ENCODE results near the gene CISD2.
A peak's percentile ranks its signal among the peaks of the same experiment; 100 is the strongest.
"Not testable (repeated sequence)": the region's sequence is repeated elsewhere in the genome, so short reads cannot be mapped to it uniquely, and the experiment has no call there.

Gene CISD2, protein sequence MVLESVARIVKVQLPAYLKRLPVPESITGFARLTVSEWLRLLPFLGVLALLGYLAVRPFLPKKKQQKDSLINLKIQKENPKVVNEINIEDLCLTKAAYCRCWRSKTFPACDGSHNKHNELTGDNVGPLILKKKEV

DNA sequence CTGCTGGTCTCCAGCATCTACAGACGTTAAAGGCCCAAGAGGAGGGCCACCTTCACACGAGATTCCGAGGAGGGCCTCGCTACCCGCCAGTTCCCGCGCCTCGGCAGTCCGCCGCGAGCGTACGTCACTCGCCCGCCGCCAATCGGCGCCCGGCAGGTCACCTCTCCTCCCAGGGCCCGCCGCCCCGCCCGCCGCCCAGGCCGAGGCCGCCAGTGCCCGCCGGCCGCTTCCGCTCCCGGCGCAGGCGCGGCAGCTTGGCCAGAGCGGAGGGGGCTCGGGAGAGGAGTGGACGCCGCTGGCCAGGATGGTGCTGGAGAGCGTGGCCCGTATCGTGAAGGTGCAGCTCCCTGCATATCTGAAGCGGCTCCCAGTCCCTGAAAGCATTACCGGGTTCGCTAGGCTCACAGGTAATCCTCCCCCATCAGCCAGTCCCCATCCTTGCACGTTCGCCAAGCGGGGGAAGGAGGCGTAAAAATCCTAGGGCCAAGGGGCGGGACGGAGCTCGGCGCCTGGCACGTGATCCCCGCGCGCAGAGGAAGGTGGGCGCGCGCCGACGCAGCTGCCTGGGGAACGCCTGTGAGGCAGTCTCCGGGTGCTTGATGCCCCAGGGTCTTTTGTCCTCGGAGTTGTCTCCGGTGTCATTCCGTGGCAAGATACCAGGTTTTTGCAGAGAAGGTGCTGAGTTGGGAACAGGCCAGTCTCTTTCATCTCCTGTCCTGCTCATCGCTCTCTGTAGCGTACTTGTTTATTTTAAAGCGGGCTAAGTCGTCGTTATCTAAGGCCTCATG is at the start of gene CISD2:
CISD2 (plus strand) TSS at position 212 of the 788 bp plus-strand sequence; CDS start at position 305, 93 bp downstream.
- DNase-seq = peak; percentile 91

DNA sequence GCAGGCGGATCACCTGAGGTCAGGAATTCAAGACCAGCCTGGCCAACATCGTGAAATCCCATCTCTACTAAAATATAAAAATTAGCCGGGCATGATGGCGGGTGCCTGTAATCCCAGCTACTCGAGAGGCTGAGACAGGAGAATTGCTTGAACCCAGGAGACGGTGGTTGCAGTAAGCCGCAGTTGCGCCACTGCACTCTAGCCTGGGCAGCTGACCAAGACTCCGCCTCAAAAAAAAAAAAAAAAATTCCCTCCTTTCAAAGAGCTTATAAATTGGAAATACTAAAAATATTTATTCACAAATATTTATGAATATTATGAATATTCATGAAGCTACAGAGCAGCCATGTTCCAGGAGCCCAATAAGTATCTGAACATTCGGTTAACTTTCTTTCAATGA is 49.7 kb upstream of the CISD2 start:
- not testable (repeated sequence) for DNase-seq

GRCh38 chr4:102819588-102820365 is 49.0 kb upstream of the CISD2 start:
- peak; percentile 78 for DNase-seq

- DNase-seq = no peak
Observed at GRCh38 chr4:102823464-102823863, 45.3 kb upstream of the CISD2 start.

- DNase-seq = no peak
Observed at GRCh38 chr4:102823897-102824296, 44.9 kb upstream of the CISD2 start.

DNA sequence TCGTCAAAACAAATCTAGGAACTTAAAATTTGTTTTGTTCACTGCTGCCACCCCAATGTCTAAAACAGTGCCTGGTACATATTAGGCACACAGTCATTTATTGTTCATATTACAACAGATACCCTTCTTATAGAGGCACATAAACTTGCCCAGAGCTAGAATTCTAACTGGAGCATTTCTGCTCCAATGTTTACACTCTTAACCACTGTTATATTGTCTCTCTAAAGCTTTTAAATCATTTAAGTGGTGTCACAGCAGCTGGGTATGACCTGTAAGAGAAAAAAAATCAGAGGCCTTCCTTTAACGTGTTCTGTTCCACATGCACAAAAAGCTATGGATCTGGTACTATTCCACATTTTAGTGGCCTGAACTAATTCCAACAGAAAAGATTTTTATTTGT is 44.4 kb upstream of the CISD2 start:
- no peak for DNase-seq

DNA sequence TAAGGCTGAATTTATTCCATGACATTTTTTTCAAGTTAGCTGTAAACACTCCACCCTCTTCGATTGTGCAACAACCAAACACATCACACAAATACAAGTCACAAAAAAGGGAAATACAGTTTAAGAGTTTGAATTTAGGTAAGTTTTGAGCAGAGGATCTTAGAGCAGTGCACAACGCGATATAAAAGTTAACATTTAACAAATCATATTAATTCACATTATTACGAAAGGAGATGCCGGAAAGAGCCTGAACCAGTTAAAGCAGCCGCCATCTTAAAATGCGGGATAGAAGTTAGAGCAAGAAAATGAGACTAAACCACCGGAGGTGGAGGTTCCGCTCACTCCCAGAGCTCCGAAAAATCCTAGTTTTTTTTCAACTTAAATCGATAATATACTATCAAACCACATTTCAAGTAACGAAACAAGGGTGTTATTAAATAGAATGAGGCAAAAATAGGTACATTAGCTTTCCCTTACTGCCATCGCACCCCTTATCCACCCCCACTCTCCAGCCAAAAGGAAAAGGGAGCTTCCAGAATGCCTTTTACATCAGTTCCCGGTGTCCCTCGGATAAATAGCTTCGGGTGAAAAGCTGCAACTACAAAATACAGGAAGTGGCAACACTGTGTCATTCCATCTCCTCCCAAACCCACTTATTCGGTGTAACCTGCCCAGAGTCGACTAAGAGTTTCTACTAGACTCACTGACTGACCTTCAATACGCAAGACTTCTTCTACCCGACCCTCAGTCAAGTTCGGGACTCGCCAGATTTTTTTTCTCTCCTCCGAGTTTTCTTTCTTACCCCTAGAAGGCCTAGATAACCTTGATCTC is 43.3 kb upstream of the CISD2 start:
- DNase-seq = peak; percentile 58

- no peak for DNase-seq
Observed at GRCh38 chr4:102826105-102826889, 42.5 kb upstream of the CISD2 start.

GRCh38 chr4:102826890-102827673 is 41.7 kb upstream of the CISD2 start, which contains the start of gene UBE2D3:
Gene UBE2D3, minus strand, starts transcription at chr4:102827551. Its CDS starts 1,043 bp downstream, at chr4:102826508.
- DNase-seq = peak; percentile 95

- peak; percentile 100 for DNase-seq
Observed at GRCh38 chr4:102827674-102828496, 40.9 kb upstream of the CISD2 start.

DNA sequence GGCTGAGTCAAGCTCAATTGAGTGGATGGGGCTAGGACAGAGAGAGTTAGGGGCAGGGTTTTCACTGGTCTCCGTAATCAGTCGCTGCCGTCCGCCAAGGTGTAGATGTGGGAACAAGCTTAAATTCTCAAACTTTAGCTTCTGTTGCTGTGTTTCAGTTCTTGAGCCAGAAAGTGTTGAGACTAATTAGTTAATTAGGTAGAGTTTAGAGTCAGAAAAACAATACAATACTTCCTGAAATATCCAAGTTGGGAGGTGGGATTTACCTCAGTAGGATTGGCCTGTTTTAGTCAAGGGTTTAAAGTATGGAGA is 40.3 kb upstream of the CISD2 start:
- no peak for DNase-seq

GRCh38 chr4:102829803-102830202 is 39.0 kb upstream of the CISD2 start:
- DNase-seq = no peak

- no peak for DNase-seq
Observed at GRCh38 chr4:102832105-102832504, 36.7 kb upstream of the CISD2 start.

GRCh38 chr4:102832667-102833066 is 36.1 kb upstream of the CISD2 start:
- no peak for DNase-seq

GRCh38 chr4:102836596-102836995 is 32.2 kb upstream of the CISD2 start:
- DNase-seq = no peak

- DNase-seq = no peak
Observed at GRCh38 chr4:102842367-102842766, 26.4 kb upstream of the CISD2 start.

GRCh38 chr4:102843273-102843672 is 25.5 kb upstream of the CISD2 start:
- no peak for DNase-seq

- DNase-seq = no peak
Observed at GRCh38 chr4:102843938-102844337, 24.9 kb upstream of the CISD2 start.

DNA sequence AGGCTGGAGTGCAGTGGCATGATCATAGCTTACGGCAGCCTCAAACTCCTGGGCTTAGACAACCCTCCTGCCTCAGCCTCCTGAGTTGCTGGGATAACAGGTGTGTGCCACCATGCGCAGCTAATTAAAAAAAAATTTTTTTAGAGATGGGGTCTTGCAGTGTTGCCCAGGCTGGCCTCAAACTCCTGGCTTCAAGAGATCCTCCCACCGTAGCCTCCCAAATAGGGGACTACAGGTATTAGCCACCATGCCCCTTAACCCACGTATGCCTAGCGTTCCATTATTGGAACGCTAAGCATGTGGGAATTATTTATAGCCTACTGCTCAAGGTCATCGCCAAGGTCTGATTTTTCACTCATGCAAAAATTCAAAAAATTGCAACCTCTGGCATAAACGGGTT is 21.1 kb upstream of the CISD2 start:
- DNase-seq = no peak

DNA sequence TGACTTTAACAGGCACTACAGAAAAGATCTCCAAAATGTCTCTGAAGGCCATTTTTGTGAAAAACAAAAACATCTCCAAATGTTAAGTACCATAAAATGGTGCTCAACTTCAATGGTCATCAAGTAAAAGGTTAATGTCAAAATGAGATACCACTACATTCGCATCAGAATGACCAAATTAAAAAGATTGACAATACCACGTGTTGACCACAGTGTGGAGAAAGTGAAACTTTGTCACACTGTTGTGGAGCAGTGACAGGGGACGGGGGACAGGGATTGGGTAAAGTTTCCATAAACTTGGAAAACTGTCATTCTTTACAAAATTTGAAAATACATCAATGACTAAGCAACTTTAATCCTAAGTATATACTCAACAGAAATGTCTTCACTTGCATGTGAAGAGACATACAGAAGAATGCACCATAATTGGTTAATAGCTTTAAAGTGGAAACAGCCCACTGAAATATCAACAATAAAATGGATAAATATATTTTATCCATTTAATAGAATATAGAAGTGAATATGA is 19.1 kb upstream of the CISD2 start:
- DNase-seq = no peak
